H9 (cell line): ENCODE data around the gene CA12. TPM values are rescaled to one million over a fixed set of nuclear protein-coding genes. Genes with fewer than 3 reads are reported as not detected.

ENCODE experiments used
- DNase-seq: peaks from one replicate; pipeline ENCODE4 v3.0.0-alpha.2; 2017
- H2AFZ ChIP-seq: one replicate; pipeline ENCODE4 v1.6.1; 2013; ENCODE audit warnings: mild to moderate bottlenecking, low read length, control low read depth, moderate library complexity
- H2AK5ac ChIP-seq: 2 replicates; pipeline ENCODE4 v1.6.1; 2013; ENCODE audit warnings: low read length, control low read depth, mixed read lengths; ENCODE audit not compliant: insufficient read length
- H2BK120ac ChIP-seq: one replicate; pipeline ENCODE4 v1.6.1; 2013; ENCODE audit warnings: low read depth, mild to moderate bottlenecking, low read length, control low read depth, inconsistent platforms; ENCODE audit not compliant: poor library complexity, severe bottlenecking
- H2BK12ac ChIP-seq: 2 replicates; pipeline ENCODE4 v1.6.1; 2013; ENCODE audit warnings: low read length, control low read depth, mixed read lengths, low read depth; ENCODE audit not compliant: insufficient read length
- H2BK15ac ChIP-seq: 2 replicates; pipeline ENCODE4 v1.6.1; 2013; ENCODE audit warnings: low read depth, low read length, control low read depth
- H2BK20ac ChIP-seq: one replicate; pipeline ENCODE4 v1.6.1; 2013; ENCODE audit warnings: low read depth, mild to moderate bottlenecking, low read length, control low read depth, inconsistent platforms; ENCODE audit not compliant: poor library complexity, severe bottlenecking
- H2BK5ac ChIP-seq: 2 replicates; pipeline ENCODE4 v1.6.1; 2013; ENCODE audit warnings: low read length, control low read depth, mixed read lengths; ENCODE audit not compliant: insufficient read length
- H3K14ac ChIP-seq: 2 replicates; pipeline ENCODE4 v1.6.1; 2013; ENCODE audit warnings: low read length, control low read depth; ENCODE audit not compliant: insufficient read depth
- H3K18ac ChIP-seq: 2 replicates; pipeline ENCODE4 v1.6.1; 2013; ENCODE audit warnings: low read depth, mild to moderate bottlenecking, mixed read lengths, low read length, control low read depth; ENCODE audit not compliant: insufficient read length
- H3K23ac ChIP-seq: 2 replicates; pipeline ENCODE4 v1.6.1; 2013; ENCODE audit warnings: low read length, control low read depth, mixed read lengths, low read depth; ENCODE audit not compliant: insufficient read length
- H3K23me2 ChIP-seq: 2 replicates; pipeline ENCODE4 v1.6.1; 2013; ENCODE audit warnings: low read depth, mild to moderate bottlenecking, mixed read lengths, low read length, control low read depth; ENCODE audit not compliant: insufficient read length, poor library complexity, severe bottlenecking
- H3K27ac ChIP-seq: 2 replicates; pipeline ENCODE4 v1.5.1; 2013; ENCODE audit warnings: low read length, control low read depth, mixed read lengths, low read depth; ENCODE audit not compliant: insufficient read length
- H3K27me3 ChIP-seq: 2 replicates; pipeline ENCODE4 v1.6.1; 2013; ENCODE audit warnings: low read length, control low read depth, inconsistent platforms; ENCODE audit not compliant: insufficient read depth
- H3K4ac ChIP-seq: 2 replicates; pipeline ENCODE4 v1.6.1; 2013; ENCODE audit warnings: low read depth, mild to moderate bottlenecking, control low read depth, inconsistent platforms, low read length, moderate library complexity
- H3K4me1 ChIP-seq: 2 replicates; pipeline ENCODE4 v1.6.1; 2013; ENCODE audit warnings: low read length, control low read depth, inconsistent platforms; ENCODE audit not compliant: insufficient read depth
- H3K4me2 ChIP-seq: 2 replicates; pipeline ENCODE4 v1.6.1; 2013; ENCODE audit warnings: low read length, control low read depth, mixed read lengths; ENCODE audit not compliant: insufficient read length, insufficient read depth
- H3K56ac ChIP-seq: 2 replicates; pipeline ENCODE4 v1.6.1; 2013; ENCODE audit warnings: low read depth, mild to moderate bottlenecking, mixed read lengths, low read length, control low read depth; ENCODE audit not compliant: insufficient read length
- H3K79me1 ChIP-seq: 2 replicates; pipeline ENCODE4 v1.6.1; 2013; ENCODE audit warnings: low read depth, mild to moderate bottlenecking, moderate library complexity, low read length, control low read depth, inconsistent platforms; ENCODE audit not compliant: insufficient read depth, poor library complexity, severe bottlenecking
- H3K79me2 ChIP-seq: 2 replicates; pipeline ENCODE4 v1.6.1; 2013; ENCODE audit warnings: low read length, control low read depth, inconsistent platforms; ENCODE audit not compliant: insufficient read depth
- H3K9ac ChIP-seq: 2 replicates; pipeline ENCODE4 v1.6.1; 2013; ENCODE audit warnings: low read length, control low read depth, mixed read lengths; ENCODE audit not compliant: insufficient read length; ENCODE audit errors: extremely low read depth
- H3K9me3 ChIP-seq: one replicate; pipeline ENCODE4 v1.6.1; 2013; ENCODE audit warnings: low read depth, low read length, inconsistent platforms; ENCODE audit not compliant: control insufficient read depth
- H3T11ph ChIP-seq: one replicate; pipeline ENCODE4 v1.6.1; 2013; ENCODE audit warnings: mild to moderate bottlenecking, low read length, control low read depth, inconsistent platforms
- H4K20me1 ChIP-seq: one replicate; pipeline ENCODE4 v1.6.1; 2013; ENCODE audit not compliant: control insufficient read depth, insufficient read length, insufficient read depth
- H4K5ac ChIP-seq: 2 replicates; pipeline ENCODE4 v1.6.1; 2013; ENCODE audit warnings: low read depth, mild to moderate bottlenecking, mixed read lengths, low read length, control low read depth; ENCODE audit not compliant: insufficient read length
- H4K8ac ChIP-seq: replicated peaks from 2 replicates; pipeline ENCODE4 v1.6.1; 2013; ENCODE audit warnings: low read length, control low read depth, mixed read lengths, low read depth; ENCODE audit not compliant: insufficient read length
- H4K91ac ChIP-seq: 2 replicates; pipeline ENCODE4 v1.6.1; 2013; ENCODE audit warnings: low read depth, mild to moderate bottlenecking, moderate library complexity, mixed read lengths, low read length, control low read depth; ENCODE audit not compliant: insufficient read length
- H3K27ac Mint-ChIP-seq, 3 experiments: 2 replicates in 2 of 3; 3 replicates in 1 of 3; pipeline ENCODE4 v1.8.0; 2020 to 2021; ENCODE audit warnings: mixed read lengths in 3 of 3, mild to moderate bottlenecking in 1 of 3, moderate library complexity in 1 of 3
- H3K27me3 Mint-ChIP-seq: 2 replicates; pipeline ENCODE4 v1.8.0; 2021; ENCODE audit warnings: low read depth, mild to moderate bottlenecking, moderate library complexity, mixed read lengths
- H3K36me3 Mint-ChIP-seq, 3 experiments: 2 replicates in 2 of 3; 3 replicates in 1 of 3; pipeline ENCODE4 v1.8.0; 2020 to 2021; ENCODE audit warnings: low read depth in 3 of 3, mixed read lengths in 3 of 3; ENCODE audit not compliant: insufficient read depth in 1 of 3
- H3K4me1 Mint-ChIP-seq, 2 experiments: 2 replicates each; pipeline ENCODE4 v1.8.0; 2020; ENCODE audit warnings: mixed read lengths in 2 of 2
- H3K4me3 Mint-ChIP-seq, 2 experiments: 2 replicates in 1 of 2; 3 replicates in 1 of 2; pipeline ENCODE4 v1.8.0; 2020 to 2021; ENCODE audit warnings: mild to moderate bottlenecking in 2 of 2, mixed read lengths in 2 of 2, moderate library complexity in 1 of 2
- H3K9me3 Mint-ChIP-seq, 2 experiments: 2 replicates in 1 of 2; 3 replicates in 1 of 2; pipeline ENCODE4 v1.8.0; 2020; ENCODE audit warnings: mild to moderate bottlenecking in 2 of 2, mixed read lengths in 2 of 2, moderate library complexity in 1 of 2
- WGBS: extraction: QIAGEN DNeasy Blood & Tissue Kit; methylation state at CpG from one replicate; pipeline ENCODE4 v1.1.7; 2013; ENCODE audit warnings: missing lambda C conversion rate, low lambda C conversion rate, mixed read lengths; ENCODE audit not compliant: insufficient read length; ENCODE audit errors: extremely low coverage; 5-methylcytosine and 5-hydroxymethylcytosine counted together
- total RNA-seq: library from RNA; stranded (reverse); gene quantifications from 2 replicates; pipeline ENCODE4 v1.2.1, GENCODE V29; 2021
- TF ChIP-seq, protein P1 (sequence below): fragments of 200-600 bp; sonication (generic); conservative IDR thresholded peaks from 3 replicates; pipeline ENCODE4 v1.8.0; 2021; ENCODE audit warnings: antibody characterized with exemption, mild to moderate bottlenecking

CA12 gene
- total RNA-seq, 1 experiment from 2014 or later: 0.68 TPM

DNA sequence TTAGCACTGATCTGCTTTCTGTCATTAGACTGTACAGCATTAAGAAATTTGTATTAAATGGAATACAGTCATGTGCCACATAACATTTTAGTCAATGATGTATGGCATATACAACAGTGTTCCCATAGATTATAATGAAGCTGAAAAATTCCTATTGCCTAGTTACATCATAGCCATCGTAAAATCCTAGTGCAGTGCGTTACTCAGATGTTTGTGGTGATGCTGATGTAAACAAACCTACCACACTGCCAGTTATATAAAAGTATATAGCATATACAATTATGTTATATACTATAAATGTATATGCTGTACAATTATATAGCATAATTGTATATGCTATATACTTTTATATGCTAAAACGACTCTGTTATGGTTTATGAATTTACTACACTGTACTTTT is 62.6 kb downstream of the CA12 start:
- no peak overlapping the region for H3K4ac ChIP-seq
- WGBS: no CpG with 5 or more reads among the region's 3 CpGs
- Mint-ChIP-seq H3K4me3 (no peak overlapping the region), H3K9me3 (no peaks in the 10 kb centered on the region; a peak in 1 of 5 replicates), H3K4me1 (peaks cover 33 to 40% of the 10 kb centered on the region in 2 experiments), H3K36me3 (no peaks in the 10 kb centered on the region), H3K27ac (no peak overlapping the region), H3K27me3 (no peaks in the 10 kb centered on the region; the same call in 1 of the 2 replicates)
- H3K14ac ChIP-seq: no peak overlapping the region
- no peaks in the 10 kb centered on the region for H3K79me2 ChIP-seq
- no peak overlapping the region for H2BK5ac ChIP-seq
- no peak overlapping the region for H4K8ac ChIP-seq
- H2BK15ac ChIP-seq: no peak overlapping the region
- H3K56ac ChIP-seq: no peak overlapping the region
- no peak overlapping the region for H2AK5ac ChIP-seq
- peaks cover 7% of the 10 kb centered on the region; the same call in 1 of the 2 replicates for H3K4me1 ChIP-seq
- H3K9me3 ChIP-seq: no peaks in the 10 kb centered on the region
- H3T11ph ChIP-seq: no peak overlapping the region
- no peak overlapping the region for H3K9ac ChIP-seq
- H4K91ac ChIP-seq: no peak overlapping the region
- H2BK20ac ChIP-seq: no peak overlapping the region
- no peak overlapping the region for H3K27ac ChIP-seq
- H4K20me1 ChIP-seq: no peaks in the 10 kb centered on the region
- H3K18ac ChIP-seq: no peak overlapping the region
- H3K4me2 ChIP-seq: no peak overlapping the region
- no peak overlapping the region for H2AFZ ChIP-seq
- no peaks in the 10 kb centered on the region for H3K79me1 ChIP-seq
- no peak overlapping the region for H2BK120ac ChIP-seq
- no peak overlapping the region for H4K5ac ChIP-seq
- no peak overlapping the region for H3K23ac ChIP-seq
- no peaks in the 10 kb centered on the region for H3K23me2 ChIP-seq
- H3K27me3 ChIP-seq: no peaks in the 10 kb centered on the region
- H2BK12ac ChIP-seq: no peak overlapping the region
- TF ChIP-seq, protein P1, sequence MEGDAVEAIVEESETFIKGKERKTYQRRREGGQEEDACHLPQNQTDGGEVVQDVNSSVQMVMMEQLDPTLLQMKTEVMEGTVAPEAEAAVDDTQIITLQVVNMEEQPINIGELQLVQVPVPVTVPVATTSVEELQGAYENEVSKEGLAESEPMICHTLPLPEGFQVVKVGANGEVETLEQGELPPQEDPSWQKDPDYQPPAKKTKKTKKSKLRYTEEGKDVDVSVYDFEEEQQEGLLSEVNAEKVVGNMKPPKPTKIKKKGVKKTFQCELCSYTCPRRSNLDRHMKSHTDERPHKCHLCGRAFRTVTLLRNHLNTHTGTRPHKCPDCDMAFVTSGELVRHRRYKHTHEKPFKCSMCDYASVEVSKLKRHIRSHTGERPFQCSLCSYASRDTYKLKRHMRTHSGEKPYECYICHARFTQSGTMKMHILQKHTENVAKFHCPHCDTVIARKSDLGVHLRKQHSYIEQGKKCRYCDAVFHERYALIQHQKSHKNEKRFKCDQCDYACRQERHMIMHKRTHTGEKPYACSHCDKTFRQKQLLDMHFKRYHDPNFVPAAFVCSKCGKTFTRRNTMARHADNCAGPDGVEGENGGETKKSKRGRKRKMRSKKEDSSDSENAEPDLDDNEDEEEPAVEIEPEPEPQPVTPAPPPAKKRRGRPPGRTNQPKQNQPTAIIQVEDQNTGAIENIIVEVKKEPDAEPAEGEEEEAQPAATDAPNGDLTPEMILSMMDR: no peak
- DNase-seq: no peak
